Activated T-helper 2 cell treated with anti-CD3 and anti-CD28 coated beads, Interferon-gamma antibody, Interleukin-2, Interleukin-4, amounts not matched to agents 10 μg/mL and 5 μg/mL and 100 μg/mL, durations not matched to agents 14 hours and 24 hours and 36 hours (primary cell): ENCODE measurements around the gene SGCD. TPM values are rescaled to one million over a fixed set of nuclear protein-coding genes. Genes with fewer than 3 reads are reported as not detected.

Experiments used
- DNase-seq: peaks from one replicate; pipeline ENCODE4 v3.0.0; 2021; ENCODE audit warnings: low spot score
- H3K27ac Mint-ChIP-seq: one replicate; pipeline ENCODE4 v1.8.0; 2021; ENCODE audit warnings: mixed read lengths
- H3K27me3 Mint-ChIP-seq: one replicate; pipeline ENCODE4 v1.8.0; 2021; ENCODE audit warnings: low read depth, mixed read lengths
- H3K36me3 Mint-ChIP-seq: one replicate; pipeline ENCODE4 v1.8.0; 2021; ENCODE audit warnings: low read depth, mixed read lengths
- H3K4me1 Mint-ChIP-seq: one replicate; pipeline ENCODE4 v1.8.0; 2021; ENCODE audit warnings: low read depth, mixed read lengths
- H3K4me3 Mint-ChIP-seq: one replicate; pipeline ENCODE4 v1.8.0; 2021; ENCODE audit warnings: low read depth, mild to moderate bottlenecking, moderate library complexity, mixed read lengths
- H3K9me3 Mint-ChIP-seq: one replicate; pipeline ENCODE4 v1.8.0; 2021; ENCODE audit warnings: mixed read lengths
- intact Hi-C: fragments of 100-400 bp; cut with micrococcal nuclease; formaldehyde crosslinking; loops from one replicate; pipeline ENCODE4 v1.15.1; 2023
- total RNA-seq: library from RNA; stranded (reverse); gene quantifications from 2 replicates; pipeline ENCODE4 v1.2.3, GENCODE V29; 2022

Gene SGCD
- total RNA-seq, 1 donor from 2014 or later, result not detected

DNA sequence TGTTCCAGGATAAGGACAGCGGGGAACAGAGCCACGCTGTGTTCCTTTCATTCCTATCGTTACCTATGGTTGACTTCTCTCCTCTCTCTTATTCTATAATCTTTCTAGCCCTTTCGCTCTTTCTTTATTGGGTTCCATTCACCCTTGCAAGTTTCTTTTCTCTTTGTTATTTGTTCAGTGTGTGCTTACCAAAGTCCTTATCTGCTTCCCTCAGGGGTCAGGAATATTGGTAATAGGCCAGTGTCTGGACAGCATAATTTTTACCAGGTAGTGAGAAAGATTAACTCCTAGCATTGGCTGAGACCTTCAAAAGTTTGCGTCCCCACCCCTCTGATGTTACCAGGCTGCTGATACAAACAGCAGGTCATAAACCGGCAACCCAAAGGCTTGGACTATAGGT is 4.9 kb downstream of the SGCD start:
- Mint-ChIP-seq H3K36me3 (no peaks in the 10 kb centered on the region), H3K4me1 (no peaks in the 10 kb centered on the region), H3K9me3 (no peaks in the 10 kb centered on the region), H3K27ac (no peak overlapping the region), H3K4me3 (no peak overlapping the region), H3K27me3 (peaks cover 3% of the 10 kb centered on the region)
- no peak for DNase-seq
- intact Hi-C loops, result no loop called here

DNA sequence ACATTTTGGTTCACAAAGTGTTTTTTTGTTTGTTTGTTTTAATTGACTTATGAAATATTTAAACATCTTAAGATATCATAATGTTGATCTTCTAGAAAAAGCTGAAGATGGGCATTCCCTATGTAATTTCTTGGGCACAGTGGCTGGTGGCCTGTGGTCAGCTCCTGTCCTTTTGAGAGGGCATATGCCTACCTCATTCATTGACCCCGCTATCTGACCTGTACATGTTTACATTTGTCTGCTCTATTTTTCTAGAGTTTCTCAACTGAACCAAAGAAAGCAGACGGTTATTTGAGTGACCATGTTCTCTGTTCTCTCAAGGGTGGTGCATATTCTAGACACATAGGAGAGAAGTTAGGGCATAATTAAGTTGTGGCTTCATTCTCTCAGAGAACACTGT is 5.3 kb downstream of the SGCD start:
- Mint-ChIP-seq H3K27me3 (no peaks in the 10 kb centered on the region), H3K4me1 (no peaks in the 10 kb centered on the region), H3K36me3 (no peaks in the 10 kb centered on the region), H3K9me3 (no peaks in the 10 kb centered on the region), H3K4me3 (no peak overlapping the region), H3K27ac (no peak overlapping the region)
- intact Hi-C loops, result no loop called here
- no peak for DNase-seq

DNA sequence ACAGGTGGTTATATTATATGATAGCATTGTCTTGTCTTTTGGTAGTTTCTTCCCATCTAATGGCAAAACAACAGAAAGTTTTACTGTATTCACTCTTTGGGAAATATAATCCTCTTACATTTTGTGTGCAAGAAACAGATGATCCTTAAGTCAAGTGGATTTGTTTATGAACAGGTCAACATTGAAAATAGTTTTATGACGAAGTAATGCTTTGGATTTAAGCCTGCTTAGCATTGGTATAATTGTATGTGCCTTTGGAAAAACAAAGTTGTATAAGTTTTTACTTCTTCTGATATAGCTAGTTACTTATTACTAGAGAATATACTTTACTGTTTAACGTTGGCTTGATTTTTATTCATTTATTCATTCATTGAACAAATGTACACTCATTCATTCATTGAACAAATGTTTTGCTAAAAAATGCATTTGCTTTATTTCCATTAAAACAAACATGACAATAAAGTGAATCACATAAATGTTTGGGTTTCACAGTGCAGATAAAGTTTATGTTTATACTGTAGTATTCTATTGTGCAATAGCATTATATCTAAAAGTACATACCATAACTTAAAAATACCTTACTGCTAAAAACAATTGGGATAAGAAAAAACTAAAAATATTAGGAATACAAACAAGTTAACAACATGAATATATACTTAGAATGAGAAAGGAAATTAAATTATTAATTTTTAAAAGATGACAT is 12.3 kb downstream of the SGCD start:
- intact Hi-C loops, result no loop called here
- no peaks in the 10 kb centered on the region for H3K36me3 Mint-ChIP-seq

DNA sequence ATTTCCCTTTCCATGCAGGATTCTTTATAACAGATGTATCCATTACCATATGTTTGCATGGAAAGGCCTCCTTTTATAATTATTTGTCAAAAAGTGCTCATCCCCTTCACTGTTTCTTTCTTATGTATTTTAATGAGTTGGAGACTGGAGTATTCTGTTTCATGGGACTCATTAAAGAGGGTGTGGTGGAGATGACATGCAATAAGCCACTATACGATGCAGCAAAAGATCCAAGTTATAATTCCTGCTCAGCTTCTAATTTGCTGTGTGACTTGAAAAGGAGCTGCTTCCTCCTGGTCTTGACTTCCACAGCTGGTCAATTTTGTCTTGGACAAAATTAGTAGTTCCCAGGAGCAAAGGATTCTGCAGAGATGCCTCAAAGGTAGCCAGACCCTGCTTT is 13.9 kb downstream of the SGCD start:
- Mint-ChIP-seq H3K4me3 (no peak overlapping the region), H3K4me1 (no peaks in the 10 kb centered on the region), H3K27me3 (no peaks in the 10 kb centered on the region), H3K27ac (no peak overlapping the region), H3K9me3 (no peaks in the 10 kb centered on the region), H3K36me3 (no peaks in the 10 kb centered on the region)
- intact Hi-C loops, result no loop called here
- DNase-seq, result no peak

More for the DNA sequence above, 12.3 kb downstream of the SGCD start:
- Mint-ChIP-seq H3K4me1 (no peaks in the 10 kb centered on the region), H3K4me3 (no peak overlapping the region), H3K27me3 (no peaks in the 10 kb centered on the region), H3K9me3 (no peaks in the 10 kb centered on the region), H3K27ac (no peak overlapping the region)
- DNase-seq, result no peak

DNA sequence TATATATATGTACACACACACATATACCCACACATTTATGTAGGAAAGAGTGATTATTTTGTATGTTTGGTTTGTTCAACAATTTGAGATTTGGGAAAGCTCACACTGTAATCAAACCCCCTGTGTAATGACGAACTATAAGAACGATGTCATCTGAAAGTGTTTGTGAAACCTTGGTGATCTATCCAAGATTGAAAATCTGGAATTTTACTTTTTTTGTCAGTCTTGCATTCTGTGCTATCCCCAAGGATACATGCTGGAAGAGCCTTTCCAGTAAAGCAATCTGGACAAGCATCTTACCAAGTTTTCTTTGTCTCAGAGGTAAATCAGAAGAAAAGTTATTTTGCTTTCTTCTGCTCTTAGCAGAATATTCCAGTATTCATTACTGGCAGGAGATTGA is 23.3 kb downstream of the SGCD start:
- Mint-ChIP-seq H3K27me3 (no peaks in the 10 kb centered on the region), H3K9me3 (no peaks in the 10 kb centered on the region), H3K36me3 (no peaks in the 10 kb centered on the region), H3K27ac (no peak overlapping the region), H3K4me3 (no peak overlapping the region), H3K4me1 (no peaks in the 10 kb centered on the region)
- intact Hi-C loops, result no loop called here
- DNase-seq, result no peak

DNA sequence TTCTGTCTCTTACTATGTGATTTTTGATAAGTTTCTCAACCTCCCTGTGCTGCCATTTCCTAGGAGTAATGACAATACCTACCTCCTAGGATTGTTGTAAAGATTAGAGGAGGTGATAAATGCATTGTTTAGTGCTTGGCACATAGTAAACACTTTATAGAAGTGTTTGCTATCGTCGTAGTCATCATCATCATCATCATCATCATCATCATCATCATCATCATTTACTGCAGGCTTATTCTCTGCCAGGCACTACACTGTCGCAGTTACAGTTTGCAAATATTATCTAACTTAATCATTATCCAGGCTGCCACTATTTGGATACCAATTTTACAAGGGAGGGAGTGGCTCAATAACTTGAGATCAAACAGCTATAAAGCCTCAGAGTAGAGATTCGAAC is 24.5 kb downstream of the SGCD start:
- Mint-ChIP-seq H3K27me3 (no peaks in the 10 kb centered on the region), H3K27ac (no peak overlapping the region), H3K4me1 (no peaks in the 10 kb centered on the region), H3K36me3 (no peaks in the 10 kb centered on the region), H3K4me3 (no peak overlapping the region), H3K9me3 (no peaks in the 10 kb centered on the region)
- no peak for DNase-seq
- intact Hi-C loops, result no loop called here

DNA sequence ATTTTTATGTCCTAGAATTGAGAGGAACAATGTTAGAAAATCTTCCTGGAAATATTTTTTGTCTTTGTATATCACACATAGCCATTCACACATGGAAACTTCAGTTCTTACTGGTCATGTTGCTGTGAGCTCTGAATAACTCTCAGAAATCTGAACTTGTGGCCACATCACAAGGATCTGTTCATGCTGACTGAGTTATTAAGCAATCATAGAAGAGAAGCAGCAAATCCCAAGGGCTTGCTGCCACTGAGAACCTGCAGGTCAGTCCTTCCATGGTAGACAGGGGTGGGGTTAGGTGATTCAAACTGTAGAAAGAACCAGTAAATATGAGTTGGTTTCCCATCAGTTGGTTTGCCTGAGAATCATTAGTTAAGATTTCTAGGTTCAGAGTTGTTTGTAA is 27.6 kb downstream of the SGCD start:
- Mint-ChIP-seq H3K36me3 (no peaks in the 10 kb centered on the region), H3K4me1 (no peaks in the 10 kb centered on the region), H3K9me3 (no peaks in the 10 kb centered on the region), H3K27me3 (no peaks in the 10 kb centered on the region), H3K27ac (no peak overlapping the region), H3K4me3 (no peak overlapping the region)
- intact Hi-C loops, result no loop called here
- DNase-seq, result no peak

DNA sequence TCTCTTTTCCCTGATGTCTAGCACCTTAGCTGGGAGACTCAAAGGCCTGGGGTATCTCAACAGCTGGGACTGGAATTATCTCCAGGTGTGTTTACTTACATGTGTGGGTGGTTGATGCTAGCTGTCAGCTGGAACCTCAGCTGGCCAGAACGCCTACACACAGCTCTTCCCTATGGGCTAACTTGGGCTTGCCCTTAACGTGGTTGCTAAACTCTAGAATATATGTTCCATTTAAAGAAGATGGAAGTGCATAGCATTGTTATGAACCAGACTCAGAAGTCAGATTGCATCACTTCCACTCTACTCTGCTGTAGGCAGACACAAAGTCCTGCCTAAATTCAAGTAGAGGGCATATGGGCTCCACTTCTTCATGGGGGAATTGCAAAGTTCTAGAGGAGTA is 29.3 kb downstream of the SGCD start:
- Mint-ChIP-seq H3K27me3 (no peaks in the 10 kb centered on the region), H3K4me1 (no peaks in the 10 kb centered on the region), H3K36me3 (no peaks in the 10 kb centered on the region), H3K27ac (no peak overlapping the region), H3K9me3 (no peaks in the 10 kb centered on the region), H3K4me3 (no peak overlapping the region)
- intact Hi-C loops, result no loop called here
- no peak for DNase-seq

DNA sequence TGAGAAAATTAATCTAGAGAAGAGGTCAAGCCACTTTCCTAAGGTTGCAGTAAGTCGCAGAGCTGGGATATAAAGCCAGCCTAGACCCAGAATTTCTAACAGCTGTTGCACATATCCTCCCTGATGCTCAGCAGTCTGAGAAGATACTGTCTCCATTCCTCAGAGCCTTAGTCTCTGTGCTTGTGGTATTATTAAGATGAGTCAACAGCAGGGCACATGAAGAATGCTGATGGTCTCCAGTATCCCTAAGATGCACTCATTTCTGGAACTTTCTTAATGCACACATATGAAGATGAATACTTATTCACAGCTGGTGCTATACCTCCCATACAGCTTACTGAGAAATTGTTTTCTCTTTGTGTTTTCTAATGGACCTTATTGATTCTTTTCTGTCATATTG is 32.5 kb downstream of the SGCD start:
- no peak overlapping the region for H3K4me3 Mint-ChIP-seq
- no peaks in the 10 kb centered on the region for H3K4me1 Mint-ChIP-seq
- H3K36me3 Mint-ChIP-seq, result no peaks in the 10 kb centered on the region
- H3K9me3 Mint-ChIP-seq, result no peaks in the 10 kb centered on the region
- no peak overlapping the region for H3K27ac Mint-ChIP-seq
- DNase-seq, result no peak
- intact Hi-C loops, result no loop called here
- no peaks in the 10 kb centered on the region for H3K27me3 Mint-ChIP-seq

DNA sequence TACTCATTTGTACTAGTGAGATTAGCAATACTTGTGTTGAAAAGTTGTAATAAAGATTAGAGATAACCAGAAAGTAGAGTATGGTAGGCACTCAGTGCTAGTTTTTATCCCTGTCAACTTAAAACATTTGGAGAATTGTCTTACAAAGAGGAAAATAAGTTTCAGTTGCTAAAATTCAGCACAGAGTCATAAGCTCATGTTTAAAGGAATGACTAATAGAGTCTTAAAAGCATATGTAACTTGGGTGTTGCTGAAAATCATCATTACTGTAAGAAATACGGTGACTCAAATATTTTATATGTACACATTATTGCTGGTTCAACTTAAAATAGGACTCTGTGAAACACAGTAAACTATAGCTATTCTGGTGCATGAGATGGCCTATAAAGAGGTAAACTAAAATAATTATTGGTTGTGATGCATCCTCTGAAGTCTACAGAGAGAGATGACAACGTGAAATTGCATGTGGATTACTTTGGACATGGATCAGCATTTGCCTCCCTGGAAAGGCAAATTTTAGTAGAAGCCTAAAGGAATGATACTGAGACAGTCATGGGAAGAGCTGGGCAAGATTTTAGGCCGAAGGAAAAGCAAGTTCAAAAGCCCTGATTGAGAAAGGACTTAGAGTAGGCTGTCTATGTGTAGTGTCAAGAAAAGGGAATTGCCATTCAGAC is 34.6 kb downstream of the SGCD start:
- no peaks in the 10 kb centered on the region for H3K27me3 Mint-ChIP-seq
- no peaks in the 10 kb centered on the region for H3K36me3 Mint-ChIP-seq
- no peak overlapping the region for H3K4me3 Mint-ChIP-seq
- no peaks in the 10 kb centered on the region for H3K4me1 Mint-ChIP-seq
- H3K9me3 Mint-ChIP-seq, result no peaks in the 10 kb centered on the region
- no peak overlapping the region for H3K27ac Mint-ChIP-seq
- intact Hi-C loops, result no loop called here
- DNase-seq, result no peak

DNA sequence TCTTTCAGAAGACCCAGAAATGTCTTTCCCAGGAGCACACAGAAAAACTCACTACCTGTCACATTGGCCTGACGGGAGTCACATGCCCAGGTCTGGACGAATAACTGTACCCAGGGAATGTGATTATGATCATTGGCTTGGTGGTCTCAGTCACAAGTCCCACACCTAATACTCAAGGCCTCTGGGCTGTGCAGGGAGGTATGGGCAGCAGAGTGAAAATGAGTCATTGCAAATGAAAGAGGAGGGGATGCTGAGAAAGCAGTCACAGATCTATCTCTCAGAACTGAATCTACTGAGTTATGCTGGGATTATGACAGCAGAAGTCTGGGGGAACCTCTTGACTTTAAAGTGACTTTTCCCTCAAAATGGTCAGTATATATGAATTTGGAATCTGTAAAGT is 36.9 kb downstream of the SGCD start:
- intact Hi-C loops, result no loop called here
- H3K36me3 Mint-ChIP-seq, result no peaks in the 10 kb centered on the region
- H3K4me1 Mint-ChIP-seq, result no peaks in the 10 kb centered on the region
- no peaks in the 10 kb centered on the region for H3K9me3 Mint-ChIP-seq
- no peak overlapping the region for H3K4me3 Mint-ChIP-seq
- DNase-seq, result no peak
- H3K27ac Mint-ChIP-seq, result no peak overlapping the region
- no peaks in the 10 kb centered on the region for H3K27me3 Mint-ChIP-seq

DNA sequence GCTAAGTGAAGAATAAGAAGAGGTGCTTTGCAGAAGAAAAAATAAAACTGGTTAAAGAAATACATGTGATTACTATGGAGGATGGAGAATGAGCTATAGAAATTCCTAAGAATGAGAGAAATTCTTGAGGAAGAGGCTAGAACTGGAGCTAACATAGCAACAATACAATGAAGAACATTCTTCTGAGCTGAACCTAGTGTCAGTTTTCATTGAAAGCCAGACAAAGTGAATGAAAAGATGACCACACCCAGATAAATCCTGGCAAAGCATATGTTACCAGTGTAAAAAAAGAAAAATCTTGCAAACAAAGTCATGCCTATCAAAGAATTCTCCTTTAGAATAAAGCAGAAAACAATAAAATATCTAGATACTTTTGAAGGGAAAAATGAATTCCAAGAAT is 39.6 kb downstream of the SGCD start:
- Mint-ChIP-seq H3K27ac (no peak overlapping the region), H3K9me3 (no peaks in the 10 kb centered on the region), H3K4me1 (no peaks in the 10 kb centered on the region), H3K36me3 (no peaks in the 10 kb centered on the region), H3K4me3 (no peak overlapping the region), H3K27me3 (no peaks in the 10 kb centered on the region)
- no peak for DNase-seq
- intact Hi-C loops, result no loop called here

DNA sequence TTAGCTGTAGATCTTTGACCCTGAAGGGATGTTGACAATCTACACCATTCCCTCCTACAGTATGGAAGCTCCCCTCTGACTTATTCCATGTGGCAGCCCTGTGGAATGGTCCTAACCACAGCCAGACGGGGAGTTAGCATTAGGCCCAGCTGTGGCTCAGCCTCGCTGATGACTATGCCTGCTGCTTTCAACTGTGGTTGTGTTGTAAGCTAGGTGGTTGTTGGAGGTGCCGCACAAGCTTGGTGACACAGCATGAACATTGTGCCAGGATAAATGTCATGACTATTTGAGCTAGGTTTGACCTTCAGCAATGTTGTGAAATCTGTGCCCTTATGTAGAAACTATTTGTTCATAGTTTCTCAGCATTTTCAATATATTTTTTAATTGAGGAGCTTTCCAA is 40.6 kb downstream of the SGCD start:
- Mint-ChIP-seq H3K4me1 (no peaks in the 10 kb centered on the region), H3K27ac (no peak overlapping the region), H3K27me3 (no peaks in the 10 kb centered on the region), H3K36me3 (no peaks in the 10 kb centered on the region), H3K4me3 (no peak overlapping the region), H3K9me3 (no peaks in the 10 kb centered on the region)
- intact Hi-C loops, result no loop called here
- no peak for DNase-seq
